Stimulated activated CD8-positive, alpha-beta memory T cell treated with anti-CD3 and anti-CD28 coated beads, Interleukin-15, amount 100 ng/mL, for 24 hours (primary cell): ENCODE data around the gene CERS6.
"Not testable (repeated sequence)": the region's sequence is repeated elsewhere in the genome, so short reads cannot be mapped to it uniquely, and the experiment has no call there.

Source experiments
- DNase-seq: peaks from one replicate; pipeline ENCODE4 v3.0.0-alpha.2; 2020; ENCODE audit warnings: low read depth

CERS6 gene

DNA sequence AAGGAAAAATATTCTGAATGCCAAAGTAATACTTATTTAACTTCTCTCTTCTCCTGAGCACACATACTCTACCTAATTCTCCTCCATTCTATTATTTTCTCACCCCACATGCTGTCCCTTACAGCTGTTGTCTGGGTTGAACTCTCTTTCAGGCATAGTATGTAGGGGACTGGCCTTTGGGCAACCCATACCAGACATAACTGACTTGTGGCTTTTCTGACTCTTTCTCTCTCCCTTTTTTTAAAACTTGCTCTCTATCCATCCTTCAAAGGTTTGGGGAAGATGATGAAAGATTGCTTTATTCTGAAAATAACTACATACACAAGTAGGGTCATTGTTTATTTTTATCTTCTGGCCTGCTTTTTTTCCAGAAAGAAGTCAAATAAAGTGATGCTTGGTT lies 276.4 kb downstream of the CERS6 start:
- DNase-seq, result no peak

DNA sequence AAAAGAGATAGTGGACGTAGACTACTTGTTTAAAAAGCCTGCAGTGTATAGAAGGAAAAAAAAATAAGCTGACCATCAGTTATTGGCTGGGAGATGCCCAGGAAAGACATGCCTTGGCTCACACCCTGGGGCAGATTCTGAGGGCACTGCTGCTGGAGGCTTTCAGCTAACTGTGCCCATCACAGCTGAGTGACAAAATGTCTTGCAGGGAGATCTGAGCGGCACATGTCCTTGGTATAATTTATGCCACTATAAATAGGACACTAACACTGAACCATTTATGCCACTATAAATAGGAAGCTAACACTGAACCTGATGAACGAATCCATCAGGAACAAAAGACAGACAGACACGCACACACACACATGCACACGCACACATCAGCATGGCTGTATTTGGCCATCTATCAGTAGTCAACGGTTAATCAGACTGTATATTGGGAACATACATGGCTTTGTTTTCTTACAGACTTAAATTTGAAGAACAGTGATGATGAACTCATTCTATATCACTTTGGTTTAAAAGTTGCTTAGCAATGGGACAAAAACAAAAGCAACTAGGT lies 278.2 kb downstream of the CERS6 start:
- no peak for DNase-seq

DNA sequence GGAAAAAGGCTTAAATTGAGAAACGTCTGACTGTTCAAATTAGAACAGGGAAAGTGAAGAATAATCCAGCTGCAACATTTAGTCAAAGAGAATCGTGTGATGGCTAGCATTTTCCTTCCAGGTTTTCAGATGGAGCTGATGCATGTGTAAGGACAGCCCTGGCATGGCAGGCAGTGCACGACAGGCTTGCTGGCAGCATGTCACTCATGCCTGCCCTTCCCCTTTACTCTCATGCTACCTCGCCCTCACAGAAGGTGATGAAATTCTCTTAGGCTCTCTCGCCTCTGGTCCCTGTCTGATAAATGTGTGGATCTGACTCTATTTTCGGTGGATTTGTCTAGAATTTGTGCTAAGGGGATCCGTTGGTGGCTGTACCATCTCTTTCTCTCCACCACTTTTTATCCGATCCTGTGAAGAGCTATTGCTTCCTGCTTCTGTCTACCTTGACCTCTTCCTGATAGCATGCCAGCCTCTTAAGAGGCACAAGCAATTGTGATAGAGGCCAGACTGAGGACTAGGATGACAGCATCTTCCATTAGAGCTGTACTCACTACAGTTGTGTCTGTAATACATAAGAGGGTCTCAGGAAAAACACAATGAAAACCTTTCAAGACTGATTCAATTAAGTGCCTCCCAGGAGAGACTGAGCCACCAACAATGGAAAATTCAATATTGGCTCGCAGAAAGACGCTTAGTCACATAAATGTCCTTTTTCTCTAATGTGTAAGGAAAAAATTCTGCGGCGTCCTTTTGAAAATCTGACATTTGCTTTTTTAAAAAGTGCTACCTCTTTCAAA lies 280.8 kb downstream of the CERS6 start:
- DNase-seq, result no peak

DNA sequence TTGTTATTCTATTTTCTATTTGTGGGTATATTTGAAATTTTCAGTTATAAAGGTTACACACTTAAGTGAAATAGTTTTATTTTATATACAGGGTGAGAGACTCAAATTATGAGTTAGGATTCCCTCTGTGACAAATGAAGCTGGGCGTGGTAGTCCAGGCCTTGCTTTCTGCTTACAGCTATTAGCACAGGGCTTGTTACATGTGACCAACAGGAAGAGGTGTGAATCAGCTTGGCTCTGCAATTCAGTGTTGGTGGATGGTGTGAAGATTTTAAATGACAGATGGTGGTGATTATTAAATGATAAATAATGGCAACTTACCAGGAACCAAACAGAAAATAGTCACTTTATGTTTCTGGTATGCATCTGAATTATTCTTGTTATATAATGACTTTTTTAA lies 282.0 kb downstream of the CERS6 start:
- DNase-seq, result no peak

DNA sequence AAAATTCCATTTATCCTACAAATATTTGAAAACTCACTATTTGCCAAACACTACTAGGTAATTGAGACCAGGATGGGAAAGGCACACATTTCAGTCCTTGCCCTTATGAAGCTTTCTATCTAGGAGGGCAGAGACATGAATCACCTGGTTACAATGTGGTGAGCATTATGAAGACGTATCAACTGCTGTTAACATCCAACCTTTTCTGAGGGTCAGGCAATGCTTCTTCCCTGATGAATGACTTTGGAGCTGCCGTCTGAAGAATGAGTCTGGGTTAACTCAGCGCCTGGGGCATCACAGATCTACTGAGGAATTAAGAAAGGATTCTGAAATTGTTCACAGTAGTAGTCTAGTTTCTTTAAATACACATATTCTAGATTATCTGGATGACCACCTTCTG lies 284.3 kb downstream of the CERS6 start:
- no peak for DNase-seq

DNA sequence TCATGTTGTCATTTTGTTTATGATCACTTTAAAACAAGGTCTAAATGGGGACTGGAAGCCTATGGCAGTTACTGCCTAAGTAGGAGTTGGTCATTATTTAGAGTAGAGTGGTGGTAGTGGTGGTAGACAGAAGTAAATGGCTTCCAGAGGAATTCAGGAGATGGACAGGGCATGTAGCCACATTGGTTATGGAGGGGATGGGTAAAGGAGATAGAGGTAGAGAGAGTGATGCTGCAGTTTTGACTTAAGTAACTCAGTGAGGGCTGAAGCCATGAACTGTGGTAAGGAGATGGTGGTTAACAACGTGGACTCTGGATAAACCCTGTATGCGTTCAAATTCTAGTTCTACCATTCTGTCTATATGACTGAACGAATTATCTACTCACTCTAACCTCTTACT lies 284.7 kb downstream of the CERS6 start:
- no peak for DNase-seq

DNA sequence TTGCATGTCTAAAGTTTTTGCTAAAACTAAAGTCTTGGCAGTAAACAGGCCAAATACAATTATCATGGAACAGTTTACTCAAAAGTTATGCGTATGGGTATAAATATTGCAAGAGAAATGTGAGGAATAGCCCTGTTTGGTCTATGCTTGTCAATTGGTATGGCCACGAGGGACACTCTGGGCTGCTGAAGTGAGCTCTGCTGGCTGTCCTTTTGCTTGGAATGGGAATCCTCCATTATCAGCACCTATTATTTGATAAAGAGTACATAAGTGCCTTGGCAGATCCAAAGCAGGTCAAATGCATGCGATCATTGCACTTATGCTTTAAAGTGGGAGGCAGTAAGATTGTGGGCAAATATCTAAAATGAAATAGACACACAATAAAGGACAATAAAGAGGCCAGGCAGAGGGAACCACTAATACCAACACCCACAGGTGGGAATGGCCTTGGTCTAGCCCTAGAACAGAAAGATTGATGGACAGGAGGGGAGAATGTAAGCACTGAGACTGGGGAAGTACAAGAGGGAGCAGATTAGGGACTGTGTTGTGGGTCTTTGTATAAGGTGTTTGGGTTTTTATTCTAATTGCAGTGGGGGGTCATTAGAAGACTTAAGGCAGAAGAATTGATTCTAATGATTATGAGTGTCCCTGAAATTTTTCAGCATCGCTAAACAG lies 286.3 kb downstream of the CERS6 start:
- DNase-seq, result no peak

DNA sequence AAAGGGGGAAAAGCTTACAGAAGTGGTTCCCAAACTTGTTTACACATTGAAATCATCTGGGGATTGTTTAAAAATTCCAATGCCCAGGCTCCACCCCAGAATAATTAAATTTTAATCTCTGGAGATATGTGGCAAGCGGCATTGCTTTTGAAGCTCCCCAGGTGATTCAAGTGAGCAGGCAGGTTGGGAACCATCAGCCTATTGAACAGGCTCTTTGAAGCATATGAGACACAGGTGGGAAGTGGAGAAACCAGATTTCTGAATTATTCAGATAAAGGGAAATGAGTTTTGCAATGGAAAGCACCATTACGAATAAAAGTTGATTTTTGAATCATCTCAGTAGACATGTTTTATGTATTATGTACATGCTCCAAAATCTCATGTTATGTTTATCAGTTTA lies 288.8 kb downstream of the CERS6 start:
- no peak for DNase-seq

DNA sequence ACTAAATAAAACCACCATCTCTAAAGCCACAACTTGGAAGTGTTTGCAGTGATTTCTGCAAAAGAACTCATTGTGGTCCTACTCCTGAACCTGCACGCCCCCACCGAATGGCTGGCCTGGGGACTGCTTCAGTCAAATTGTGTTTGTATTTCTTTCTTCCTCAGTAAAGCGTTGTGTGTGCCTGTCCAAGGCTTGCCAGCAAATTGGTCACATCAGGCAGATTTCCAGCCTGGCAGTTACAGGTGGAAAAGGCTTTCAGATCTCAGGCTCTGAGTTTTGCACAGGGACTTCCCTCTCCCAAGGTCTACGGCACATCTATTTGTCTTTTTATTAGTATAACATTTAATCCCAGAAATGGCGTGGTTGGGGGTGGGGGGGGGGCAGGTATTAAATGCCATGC lies 292.4 kb downstream of the CERS6 start:
- no peak for DNase-seq

DNA sequence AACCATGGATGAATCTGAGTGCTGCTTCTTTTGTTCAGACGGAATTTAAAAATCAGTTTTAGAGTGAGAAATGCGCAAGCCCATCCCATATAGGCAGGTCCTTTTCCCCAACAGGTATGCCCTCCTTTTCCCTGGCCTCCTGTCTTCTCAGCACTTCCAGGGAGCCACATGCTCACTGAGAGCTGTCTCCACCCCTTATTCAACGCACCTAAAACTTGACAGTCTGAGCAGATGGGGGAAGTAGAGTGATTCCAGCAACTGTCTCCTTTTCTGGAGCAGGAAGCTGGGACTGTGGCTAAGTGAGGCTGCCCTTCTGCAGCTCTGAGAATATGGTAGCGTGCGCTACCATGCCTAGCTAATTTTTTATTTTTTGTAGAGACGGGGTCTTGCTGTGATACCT lies 293.2 kb downstream of the CERS6 start:
- no peak for DNase-seq

DNA sequence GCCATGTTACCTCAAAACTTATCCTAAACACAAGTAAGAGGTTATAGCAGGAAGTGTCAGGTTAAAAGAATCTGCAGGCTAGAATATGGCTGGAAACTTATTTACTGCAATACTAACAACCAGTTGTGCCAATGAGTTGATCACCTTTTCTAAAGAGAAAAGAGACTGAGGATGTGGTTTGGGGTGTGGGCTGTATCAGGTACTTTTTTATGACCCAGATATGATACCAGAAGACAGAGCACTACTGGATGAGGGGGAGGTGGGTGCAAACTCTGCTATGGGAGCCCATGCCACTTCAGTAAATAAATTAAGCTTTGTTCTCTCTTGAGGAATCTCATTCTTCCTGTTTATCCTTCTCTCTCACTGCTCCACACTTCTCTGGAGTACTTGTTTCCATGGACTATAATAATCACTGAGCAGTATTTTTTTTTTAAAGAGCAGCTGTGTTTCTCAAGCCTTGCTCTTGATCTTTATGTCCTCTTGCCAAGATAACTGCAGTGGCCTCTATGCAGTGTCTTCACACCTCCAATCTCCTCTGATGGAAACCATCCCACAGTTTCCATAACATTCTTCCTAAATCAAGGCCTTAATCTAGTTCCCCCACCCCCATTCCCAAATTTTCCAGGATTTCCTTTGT lies 295.1 kb downstream of the CERS6 start:
- DNase-seq, result no peak

DNA sequence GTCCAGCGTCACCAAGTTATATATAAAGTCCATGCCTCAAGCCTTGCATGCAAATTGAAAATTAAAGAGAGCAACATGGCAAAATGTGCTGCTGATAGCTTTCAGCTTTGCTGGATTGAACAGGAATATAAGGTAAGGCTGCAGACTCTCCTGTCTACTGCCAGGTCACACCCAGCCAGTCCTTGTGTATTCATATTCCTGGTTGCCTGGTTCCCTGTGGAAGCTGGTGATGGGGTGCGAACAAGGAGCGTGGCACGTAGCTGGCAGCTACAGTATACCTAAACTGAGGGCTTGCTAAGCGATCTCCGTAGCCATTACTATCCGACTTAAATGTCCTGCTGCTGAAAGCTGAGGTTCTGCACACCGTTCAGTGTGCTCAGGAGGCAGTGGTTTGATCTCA lies 296.3 kb downstream of the CERS6 start:
- DNase-seq, result no peak

DNA sequence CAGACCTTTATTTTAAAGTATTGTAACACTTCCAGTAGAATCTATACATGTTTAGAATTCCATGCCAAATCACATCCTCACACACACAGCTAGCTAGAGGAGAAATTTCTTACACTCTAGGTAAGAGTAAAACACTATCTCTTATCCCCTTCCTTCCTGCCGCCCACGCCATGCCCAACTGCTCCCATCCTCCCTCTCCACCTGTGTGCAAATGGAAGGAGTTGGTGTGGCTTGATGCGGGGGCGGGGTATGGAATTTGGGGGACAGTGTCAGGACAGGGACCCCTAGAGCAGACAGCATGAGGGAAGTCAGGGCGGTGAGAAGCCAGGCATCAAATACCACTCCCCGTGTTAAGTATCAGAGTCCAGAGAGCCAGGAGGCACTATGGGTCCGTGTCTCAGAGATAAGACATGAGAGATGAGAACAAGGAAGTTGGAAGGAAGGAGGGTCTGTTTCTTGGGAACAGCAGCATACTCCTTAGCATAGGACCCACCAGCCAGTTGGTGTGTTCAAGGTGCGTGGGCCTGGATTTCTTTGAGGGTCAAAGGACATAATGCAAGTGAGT lies 297.8 kb downstream of the CERS6 start:
- no peak for DNase-seq

DNA sequence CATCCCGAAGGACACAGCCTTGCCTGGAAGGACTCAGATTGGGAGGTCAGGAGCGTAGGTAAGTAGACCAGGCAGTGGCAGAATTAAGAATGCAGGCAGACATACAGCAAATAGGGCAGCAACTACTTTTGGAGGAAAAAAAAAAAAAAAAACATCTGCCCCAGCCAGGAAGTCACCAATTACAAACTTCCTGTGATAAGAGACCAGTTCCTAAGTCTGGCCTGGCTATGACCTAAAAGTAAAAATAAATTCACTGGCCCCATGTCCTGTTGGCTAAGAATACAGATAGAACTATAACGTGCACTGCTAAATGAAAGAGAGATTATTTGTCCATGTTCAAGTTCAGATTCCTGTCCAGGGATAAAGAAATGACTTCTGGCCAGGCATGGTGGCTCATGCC lies 301.2 kb downstream of the CERS6 start:
- no peak for DNase-seq

DNA sequence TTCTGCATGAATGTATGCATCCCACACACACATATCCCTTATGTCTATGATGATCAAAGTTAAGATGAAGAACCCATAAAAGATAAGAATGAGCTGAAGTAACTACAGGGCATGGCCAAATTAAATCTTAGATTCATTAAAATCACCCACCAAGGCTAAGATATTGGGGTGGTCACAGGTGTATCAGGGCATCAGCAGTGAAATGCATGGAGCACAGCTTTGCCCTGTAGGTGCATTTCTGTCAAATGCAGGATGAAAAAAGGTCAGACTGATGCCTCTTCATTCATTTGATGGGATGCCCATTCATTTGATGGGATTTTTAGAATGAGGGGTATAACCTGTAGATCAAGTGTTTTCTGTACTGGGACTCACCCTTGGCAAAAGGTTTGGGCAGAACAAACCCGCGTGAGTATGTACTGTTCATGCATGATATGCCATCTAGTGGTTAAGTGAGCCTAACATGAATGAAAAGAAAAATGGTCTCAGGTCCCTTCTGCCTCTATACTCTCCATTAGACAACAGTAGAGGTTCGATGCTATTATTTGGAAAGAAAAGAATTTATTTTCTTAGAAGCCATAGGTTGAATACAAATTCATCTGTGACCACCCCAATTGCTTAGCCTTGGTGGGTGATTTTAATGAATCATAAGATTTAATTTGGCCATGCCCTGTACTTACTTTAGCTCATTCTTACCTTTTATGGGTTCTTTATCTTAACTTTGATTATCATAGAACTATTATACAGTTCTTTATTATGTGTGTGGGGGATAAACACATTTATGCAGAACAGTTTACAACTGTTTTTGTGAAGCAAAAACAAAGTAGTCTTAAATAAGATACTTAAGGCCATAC lies 303.1 kb downstream of the CERS6 start:
- no peak for DNase-seq

DNA sequence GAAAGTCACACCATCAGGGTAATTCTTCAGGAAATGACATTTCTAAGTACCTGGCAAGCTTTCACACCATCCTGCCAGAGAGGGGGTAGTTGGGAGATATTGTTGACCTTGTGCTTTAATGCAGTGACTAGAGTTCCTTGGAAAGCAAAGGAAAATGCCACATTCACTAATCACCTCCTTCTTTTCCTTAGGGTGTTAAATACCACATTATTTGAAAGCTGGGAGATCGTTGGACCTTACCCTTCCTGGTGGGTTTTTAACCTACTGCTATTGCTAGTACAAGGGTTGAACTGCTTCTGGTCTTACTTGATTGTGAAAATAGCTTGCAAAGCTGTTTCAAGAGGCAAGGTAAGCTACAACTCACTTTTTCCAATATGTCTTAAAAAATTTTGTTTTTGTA lies 309.3 kb downstream of the CERS6 start:
- DNase-seq, result no peak

DNA sequence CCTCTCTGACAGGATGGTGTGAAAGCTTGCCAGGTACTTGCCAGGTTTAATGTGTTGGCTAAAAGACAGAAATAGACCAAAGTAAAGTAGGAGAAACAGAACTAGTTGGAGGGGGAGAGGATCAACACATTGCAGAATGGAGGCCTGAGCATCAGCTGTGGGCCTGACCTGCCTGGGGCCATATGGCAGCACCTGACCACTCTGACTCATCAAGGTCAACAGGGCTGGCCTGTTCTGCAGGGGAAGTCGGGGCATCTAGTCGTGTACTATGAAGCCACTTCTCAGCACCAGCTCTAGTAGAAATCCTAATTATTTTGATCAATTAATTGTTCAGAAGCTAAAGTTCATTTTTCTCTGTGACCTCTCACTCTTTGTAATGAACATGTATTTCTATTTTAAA lies 310.5 kb downstream of the CERS6 start:
- DNase-seq, result no peak

DNA sequence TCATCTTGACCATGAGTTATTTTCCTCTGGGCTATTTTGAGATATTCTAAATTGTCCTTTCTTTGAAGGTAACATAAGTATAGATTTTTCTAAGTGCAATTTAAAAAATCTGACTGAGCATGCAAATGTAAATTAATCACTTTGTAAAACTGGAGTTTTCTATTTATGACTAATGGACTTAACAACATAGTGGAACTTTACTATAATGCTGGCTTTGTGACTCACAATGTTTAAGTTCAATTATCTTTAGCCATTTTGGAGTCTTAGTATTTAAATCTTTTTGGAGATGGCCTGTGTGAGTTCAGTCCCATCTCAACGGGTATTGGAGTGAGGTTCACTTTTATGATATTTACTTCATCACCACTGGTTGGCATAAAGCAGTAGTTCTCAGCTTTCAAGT lies 311.2 kb downstream of the CERS6 start:
- no peak for DNase-seq

DNA sequence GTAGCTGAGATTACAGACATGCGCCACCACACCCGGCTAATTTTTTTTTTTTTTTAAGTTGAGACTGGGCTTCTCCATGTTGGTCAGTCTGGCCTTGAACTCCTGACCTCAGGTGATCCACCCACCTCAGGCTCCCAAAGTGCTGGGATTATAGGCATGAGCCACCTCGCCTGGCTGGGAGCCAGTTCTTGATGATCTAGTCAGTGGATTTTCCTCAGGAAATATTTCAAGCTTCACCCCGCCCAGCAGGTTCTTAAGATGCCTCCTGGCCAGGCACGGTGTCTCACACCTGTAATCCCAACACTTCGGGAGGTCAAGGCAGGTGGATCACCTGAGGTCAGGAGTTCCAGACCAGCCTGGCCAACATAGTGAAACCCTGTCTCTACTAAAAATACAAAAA lies 312.3 kb downstream of the CERS6 start:
- not testable (repeated sequence) for DNase-seq

DNA sequence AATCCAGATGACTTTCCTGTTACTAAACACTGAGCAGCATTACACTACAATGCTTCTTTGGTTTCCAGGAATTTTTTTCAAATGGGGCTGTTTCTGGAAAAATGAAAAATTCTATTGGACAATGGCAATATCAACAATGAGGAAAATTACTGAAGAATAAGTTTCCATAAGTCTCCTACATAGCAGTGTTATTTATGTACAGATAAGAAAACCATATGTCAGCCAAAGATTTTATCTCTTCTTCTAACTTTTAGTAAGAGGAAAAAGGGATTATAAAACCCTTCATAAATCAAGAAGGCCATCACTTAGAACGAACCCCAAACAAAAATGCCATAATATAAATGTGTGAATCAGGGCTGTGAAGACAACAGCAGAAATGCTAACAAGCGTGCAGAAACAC lies 314.7 kb downstream of the CERS6 start:
- no peak for DNase-seq

DNA sequence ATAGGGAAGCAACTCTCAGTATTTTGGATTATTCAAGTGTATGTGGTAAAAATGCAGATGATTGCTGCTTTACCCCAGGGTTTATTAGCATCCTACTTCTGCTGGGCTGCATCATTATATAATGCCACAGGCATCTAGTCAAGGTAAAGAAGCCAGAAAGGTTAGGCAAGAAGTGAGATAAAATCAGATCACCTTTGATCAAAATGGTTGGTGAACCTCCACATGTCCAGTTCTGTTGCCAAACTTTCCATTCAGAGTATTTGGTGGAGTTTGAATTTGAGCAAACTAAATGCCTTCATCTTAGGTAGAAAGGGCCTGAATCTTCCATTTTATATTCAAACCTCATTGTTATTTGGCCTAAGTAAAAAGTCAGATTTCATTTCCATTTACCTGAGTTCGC lies 316.6 kb downstream of the CERS6 start:
- no peak for DNase-seq

DNA sequence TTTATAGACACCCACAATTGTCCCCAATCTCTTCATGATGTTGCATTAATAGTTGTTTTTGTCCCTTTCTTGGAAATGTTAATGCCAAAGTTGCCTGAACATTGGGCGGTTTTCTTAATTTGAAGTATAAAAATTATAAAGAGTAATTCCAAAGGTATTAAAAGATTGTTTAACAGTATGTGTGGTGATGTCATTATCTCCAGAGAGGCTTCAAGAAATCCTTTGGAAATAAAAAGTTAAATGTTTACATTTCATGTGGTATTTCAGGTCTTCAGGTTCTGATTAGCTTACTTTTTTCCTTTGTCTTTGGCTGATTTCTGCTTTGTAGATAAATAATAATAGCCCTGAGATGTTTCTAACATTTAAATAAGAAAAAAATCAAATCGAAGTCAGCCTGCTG lies 317.1 kb downstream of the CERS6 start:
- DNase-seq, result no peak
